Ascending aorta (tissue), 2 donors: ENCODE data around the gene CRACR2A. TPM values are rescaled to one million over a fixed set of nuclear protein-coding genes. Genes with fewer than 3 reads are reported as not detected.

Source experiments
- DNase-seq, 2 donors: peaks; one replicate each; pipeline ENCODE4 v3.0.0-alpha.2; 2019; ENCODE audit warnings: low spot score in 2 of 2
- H3K27ac ChIP-seq, 2 donors: fragments of 200-600 bp; sonication (generic); one replicate each; pipeline ENCODE4 v1.5.1; 2016 to 2017; ENCODE audit warnings: mild to moderate bottlenecking in 1 of 2
- H3K27me3 ChIP-seq: fragments of 200-600 bp; sonication (generic); one replicate; pipeline ENCODE4 v1.5.1; 2017
- H3K36me3 ChIP-seq, 2 donors: fragments of 200-600 bp; sonication (generic); one replicate each; pipeline ENCODE4 v1.5.1; 2016
- H3K4me1 ChIP-seq, 2 donors: fragments of 200-600 bp; sonication (generic); one replicate each; pipeline ENCODE4 v1.5.1; 2016 to 2017; ENCODE audit warnings: mild to moderate bottlenecking in 1 of 2
- H3K4me3 ChIP-seq, 2 donors: fragments of 200-600 bp; sonication (generic); one replicate each; pipeline ENCODE4 v1.5.1; 2016 to 2017; ENCODE audit warnings: mild to moderate bottlenecking in 1 of 2
- H3K9me3 ChIP-seq, 2 donors: fragments of 200-600 bp; sonication (generic); one replicate each; pipeline ENCODE4 v1.5.1; 2016
- intact Hi-C: fragments of 100-400 bp; cut with DNase I; formaldehyde crosslinking; loops from one replicate; pipeline ENCODE4 v1.15.1; 2023
- total RNA-seq: library from RNA; depleted of rRNA; stranded (reverse); fragments of >200 nt; gene quantifications from one replicate; pipeline ENCODE4 v1.1.0, GENCODE V29; 2016
- TF ChIP-seq, protein P1 (sequence below), 3 experiments: fragments of 200-600 bp in 2 of 3; fragments of 450-650 bp in 1 of 3; sonication (generic) in 2 of 3; IDR thresholded peaks; one replicate each; pipeline ENCODE4 v1.5.1; 2016 to 2019; ENCODE audit warnings: antibody characterized with exemption in 3 of 3, mild to moderate bottlenecking in 1 of 3, moderate library complexity in 1 of 3

The CRACR2A gene
- total RNA-seq: 0.53 TPM

GRCh38 chr12:3752741-3753486 lies at the start of gene CRACR2A:
CRACR2A (minus strand) TSS chr12:3753109; CDS start chr12:3696999, 56,110 bp downstream.
- TF ChIP-seq, protein P1, sequence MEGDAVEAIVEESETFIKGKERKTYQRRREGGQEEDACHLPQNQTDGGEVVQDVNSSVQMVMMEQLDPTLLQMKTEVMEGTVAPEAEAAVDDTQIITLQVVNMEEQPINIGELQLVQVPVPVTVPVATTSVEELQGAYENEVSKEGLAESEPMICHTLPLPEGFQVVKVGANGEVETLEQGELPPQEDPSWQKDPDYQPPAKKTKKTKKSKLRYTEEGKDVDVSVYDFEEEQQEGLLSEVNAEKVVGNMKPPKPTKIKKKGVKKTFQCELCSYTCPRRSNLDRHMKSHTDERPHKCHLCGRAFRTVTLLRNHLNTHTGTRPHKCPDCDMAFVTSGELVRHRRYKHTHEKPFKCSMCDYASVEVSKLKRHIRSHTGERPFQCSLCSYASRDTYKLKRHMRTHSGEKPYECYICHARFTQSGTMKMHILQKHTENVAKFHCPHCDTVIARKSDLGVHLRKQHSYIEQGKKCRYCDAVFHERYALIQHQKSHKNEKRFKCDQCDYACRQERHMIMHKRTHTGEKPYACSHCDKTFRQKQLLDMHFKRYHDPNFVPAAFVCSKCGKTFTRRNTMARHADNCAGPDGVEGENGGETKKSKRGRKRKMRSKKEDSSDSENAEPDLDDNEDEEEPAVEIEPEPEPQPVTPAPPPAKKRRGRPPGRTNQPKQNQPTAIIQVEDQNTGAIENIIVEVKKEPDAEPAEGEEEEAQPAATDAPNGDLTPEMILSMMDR (IDR thresholded peaks at IDR 0.05): peak in 2 of 3 experiments; percentile 42 to 45
- Histone ChIP-seq H3K9me3 (no peaks in the 10 kb centered on the region), H3K4me3 (peak within 1 kb of the TSS; percentile 54 to 57), H3K27ac (peak within 1 kb of the TSS; percentile 3 to 53), H3K4me1 (no peaks in the 10 kb centered on the region), H3K27me3 (no peaks in the 10 kb centered on the region), H3K36me3 (no peaks in the 10 kb centered on the region)
- DNase-seq: peak in 1 of 2 donors; percentile 68
- intact Hi-C loops: no loop called here

GRCh38 chr12:3797531-3798048 lies 44.7 kb upstream of the CRACR2A start:
- Histone ChIP-seq H3K27ac (no peak overlapping the region), H3K36me3 (peaks cover 0 to 4% of the 10 kb centered on the region in 2 donors), H3K27me3 (no peaks in the 10 kb centered on the region), H3K4me3 (no peak overlapping the region), H3K9me3 (no peaks in the 10 kb centered on the region), H3K4me1 (no peaks in the 10 kb centered on the region)
- TF ChIP-seq, protein P1 (IDR thresholded peaks at IDR 0.05): no peak
- intact Hi-C loops: no loop called here
- no peak for DNase-seq

DNA sequence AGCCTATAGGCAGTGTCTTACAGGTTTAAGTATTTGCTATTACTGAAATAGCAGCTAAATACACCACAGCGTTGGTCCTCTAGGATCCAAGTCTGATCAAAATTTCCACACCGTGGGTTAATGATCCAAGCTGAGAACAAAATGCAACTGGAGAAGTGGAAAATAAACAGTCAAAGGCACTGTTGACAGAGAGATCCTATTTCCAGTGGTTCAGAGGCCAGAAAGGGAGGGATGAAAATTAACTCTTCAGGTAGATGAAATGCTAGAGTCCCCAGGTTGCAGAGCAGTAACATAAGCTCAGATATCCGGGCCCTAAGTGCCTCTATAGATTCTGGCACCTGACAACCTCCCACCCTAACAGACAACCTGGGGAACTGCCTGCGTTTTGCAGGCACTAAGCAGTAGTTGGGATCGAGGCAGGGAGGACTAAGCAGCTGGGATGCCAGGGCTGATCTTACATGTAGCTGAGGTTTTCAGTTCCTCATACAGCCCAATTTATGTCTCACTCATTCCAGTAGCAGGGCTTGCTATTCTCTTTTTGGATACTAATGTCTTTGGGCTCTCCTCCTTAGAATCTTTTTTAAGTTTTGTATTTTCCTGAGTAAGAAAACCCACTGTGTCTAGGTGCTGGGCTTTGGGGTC lies 42.7 kb upstream of the CRACR2A start:
- DNase-seq: no peak
- Histone ChIP-seq H3K4me1 (no peaks in the 10 kb centered on the region), H3K36me3 (peaks cover 0 to 4% of the 10 kb centered on the region in 2 donors), H3K9me3 (no peaks in the 10 kb centered on the region), H3K27me3 (no peaks in the 10 kb centered on the region), H3K27ac (no peak overlapping the region), H3K4me3 (no peak overlapping the region)
- intact Hi-C loops: no loop called here
- TF ChIP-seq, protein P1 (IDR thresholded peaks at IDR 0.05): no peak

DNA sequence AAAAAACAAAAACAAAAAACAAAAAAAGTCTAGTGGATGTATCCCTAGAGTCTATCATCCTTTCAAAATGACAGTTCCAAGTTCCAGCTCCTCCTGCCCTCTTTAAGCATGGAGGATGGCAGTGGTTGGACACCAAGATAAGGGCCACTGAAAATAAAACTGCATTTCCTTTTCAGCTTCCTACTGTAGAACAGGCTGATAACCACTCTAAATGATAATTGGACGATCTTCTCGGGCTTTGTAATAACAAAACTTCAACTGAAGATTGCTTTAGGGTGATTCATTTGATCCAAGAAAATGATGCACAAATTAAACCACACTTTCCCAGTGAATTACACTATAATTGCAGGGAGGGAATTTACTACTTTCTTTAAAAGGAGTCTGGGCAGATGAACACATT lies 42.2 kb upstream of the CRACR2A start:
- H3K4me1 ChIP-seq: no peaks in the 10 kb centered on the region
- H3K4me3 ChIP-seq: no peak overlapping the region
- TF ChIP-seq, protein P1 (IDR thresholded peaks at IDR 0.05): no peak
- no peaks in the 10 kb centered on the region for H3K9me3 ChIP-seq
- intact Hi-C loops: no loop called here
- peaks cover 0 to 4% of the 10 kb centered on the region in 2 donors for H3K36me3 ChIP-seq
- no peak for DNase-seq
- no peak overlapping the region for H3K27ac ChIP-seq
- H3K27me3 ChIP-seq: no peaks in the 10 kb centered on the region

DNA sequence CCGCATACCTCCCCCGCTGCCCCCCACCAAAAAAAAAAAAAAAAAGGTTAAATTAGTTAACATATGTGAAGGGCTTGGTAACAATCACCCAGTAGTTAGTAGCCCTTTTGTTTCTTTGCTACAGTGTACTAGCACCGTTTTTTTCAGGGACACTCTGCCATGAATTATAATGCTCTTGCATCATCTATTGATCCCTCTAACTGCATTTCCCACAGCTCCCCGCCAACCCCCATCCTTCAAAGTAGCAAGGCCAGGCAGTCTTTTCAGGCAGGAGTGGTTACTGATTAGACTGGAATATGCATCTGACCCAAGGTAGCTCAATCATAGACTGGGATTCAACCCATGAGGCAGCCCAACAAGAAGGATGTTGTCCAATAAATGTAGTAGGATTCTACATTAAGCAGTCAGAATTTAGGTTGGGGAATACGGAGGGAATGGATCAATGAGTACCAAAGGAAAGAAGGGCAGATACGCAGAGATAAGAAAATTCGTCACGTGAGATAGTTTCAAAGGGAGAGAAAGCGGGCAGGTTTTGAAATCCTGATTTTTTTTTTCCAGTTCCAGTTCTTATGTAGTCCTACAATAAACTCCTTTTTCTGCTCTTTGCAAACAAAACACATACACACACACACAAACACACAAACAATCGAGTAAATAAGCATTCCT lies 39.8 kb upstream of the CRACR2A start:
- TF ChIP-seq, protein P1 (IDR thresholded peaks at IDR 0.05): no peak
- intact Hi-C loops: no loop called here
- DNase-seq: no peak
- no peak overlapping the region for H3K4me3 ChIP-seq
- no peaks in the 10 kb centered on the region for H3K36me3 ChIP-seq
- peaks cover 0 to 3% of the 10 kb centered on the region in 2 donors for H3K9me3 ChIP-seq
- H3K4me1 ChIP-seq: no peaks in the 10 kb centered on the region
- H3K27me3 ChIP-seq: no peaks in the 10 kb centered on the region
- no peak overlapping the region for H3K27ac ChIP-seq
